GM12878 (cell line): Measurements from ENCODE around the gene ANO3. TPM values are rescaled to one million over a fixed set of nuclear protein-coding genes. Genes with fewer than 3 reads are reported as not detected.

ENCODE experiments used
- ATAC-seq: fragments of 200-7000 bp; cut with Tn5 transposase; 3 replicates; pipeline ENCODE4 v1.9.1; 2020; ENCODE audit warnings: mild to moderate bottlenecking, moderate library complexity
- BruUV-seq: library from RNA; stranded (reverse); fragments of 400-500 nt; replicated peaks from 2 replicates; lab custom pipeline; 2021; lab: Mats Ljungman, UMichigan
- CTCF ChIA-PET: fragments of 300-600 bp; sonication (Branson Sonifier 250); formaldehyde crosslinking; extraction: SDS; loops from one replicate; lab custom pipeline; 2021; ENCODE audit warnings: inconsistent platforms; lab: Yijun Ruan, JAX
- POLR2A ChIA-PET: fragments of 350-600 bp; formaldehyde crosslinking; extraction: SDS; loops from one replicate; lab custom pipeline; 2021; ENCODE audit warnings: inconsistent platforms; lab: Charles Lee
- RAD21 ChIA-PET: fragments of 300-600 bp; sonication (Branson Sonifier 250); formaldehyde crosslinking; loops from one replicate; lab custom pipeline; 2023; ENCODE audit warnings: antibody characterized with exemption; ENCODE audit not compliant: unreplicated experiment; lab: Charles Lee
- SMC1A ChIA-PET: fragments of 300-600 bp; sonication (Branson Sonifier 250); formaldehyde crosslinking; loops from one replicate; lab custom pipeline; 2023; ENCODE audit not compliant: unreplicated experiment, uncharacterized antibody; lab: Charles Lee
- DNase-seq: peaks from one replicate; pipeline ENCODE4 v3.0.0-alpha.2; 2011; ENCODE audit warnings: low read depth, low spot score
- FAIRE-seq: peaks from 3 replicates; lab custom pipeline; 2011; peaks lifted over from hg19 to GRCh38; lab: Jason Lieb, UNC
- H2AFZ ChIP-seq: 2 replicates; pipeline ENCODE4 v1.6.0; 2011; ENCODE audit warnings: low read depth, low read length, control low read depth; ENCODE audit not compliant: control insufficient read depth
- H3K27ac ChIP-seq: 2 replicates; pipeline ENCODE4 v1.5.1; 2011; ENCODE audit warnings: control low read depth; ENCODE audit not compliant: control insufficient read depth, insufficient read depth
- H3K27me3 ChIP-seq, 2 experiments: replicated peaks in 1 of 2; 2 replicates each; pipeline versions ENCODE4 v1.6.0 to v1.6.1; 2011; ENCODE audit warnings: low read length in 1 of 2; ENCODE audit not compliant: control insufficient read depth in 2 of 2, insufficient read depth in 2 of 2
- H3K36me3 ChIP-seq, 2 experiments: 2 replicates each; pipeline ENCODE4 v1.5.1; 2011; ENCODE audit warnings: low read length in 1 of 2; ENCODE audit not compliant: control insufficient read depth in 2 of 2, insufficient read depth in 2 of 2
- H3K4me1 ChIP-seq: 2 replicates; pipeline ENCODE4 v1.6.1; 2011; ENCODE audit warnings: mild to moderate bottlenecking, low read length, moderate library complexity, mixed read lengths; ENCODE audit not compliant: control insufficient read depth, insufficient read depth
- H3K4me2 ChIP-seq: 2 replicates; pipeline ENCODE4 v1.6.0; 2011; ENCODE audit warnings: control low read depth; ENCODE audit not compliant: control insufficient read depth, insufficient read depth
- H3K4me3 ChIP-seq: fragments of 200-600 bp; sonication (generic); 2 replicates; pipeline ENCODE4 v1.5.1; 2016
- H3K79me2 ChIP-seq: 2 replicates; pipeline ENCODE4 v1.6.0; 2011; ENCODE audit warnings: low read length; ENCODE audit not compliant: control insufficient read depth, insufficient read depth
- H3K9ac ChIP-seq: 2 replicates; pipeline ENCODE4 v1.8.0; 2011; ENCODE audit warnings: low read length, control low read depth, mixed read lengths; ENCODE audit not compliant: control insufficient read depth, insufficient read depth
- H3K9me3 ChIP-seq: replicated peaks from 3 replicates; pipeline ENCODE4 v1.5.1; 2011; ENCODE audit warnings: mild to moderate bottlenecking, low read length; ENCODE audit not compliant: control insufficient read depth, insufficient read depth
- H4K20me1 ChIP-seq: 2 replicates; pipeline ENCODE4 v1.6.0; 2011; ENCODE audit not compliant: control insufficient read depth, insufficient read depth
- BACH1 ChIP-seq: fragments of 450-650 bp; IDR thresholded peaks from 2 replicates; pipeline ENCODE4 v1.6.1; 2017; ENCODE audit warnings: mild to moderate bottlenecking, borderline replicate concordance
- BCL3 ChIP-seq: IDR thresholded peaks from 2 replicates; pipeline ENCODE4 v1.6.1; 2011; ENCODE audit warnings: borderline replicate concordance, low read depth, mild to moderate bottlenecking, moderate library complexity, low read length; ENCODE audit not compliant: insufficient read depth, poor library complexity, severe bottlenecking
- BHLHE40 ChIP-seq, 2 experiments: fragments of 450-650 bp in 1 of 2; IDR thresholded peaks; 2 replicates each; pipeline ENCODE4 v1.6.1; 2011 to 2017; ENCODE audit warnings: low read depth in 2 of 2, borderline replicate concordance in 1 of 2, improper control_type of control experiment in 1 of 2, low read length in 1 of 2, mild to moderate bottlenecking in 1 of 2
- CREM ChIP-seq: IDR thresholded peaks from 2 replicates; pipeline ENCODE4 v1.6.1; 2014; ENCODE audit warnings: antibody characterized with exemption, low read depth
- ETV6 ChIP-seq, 2 experiments: fragments of 450-650 bp in 1 of 2; IDR thresholded peaks in 1 of 2; conservative IDR thresholded peaks in 1 of 2; 2 replicates each; pipeline ENCODE4 v1.6.1; 2014; ENCODE audit warnings: antibody characterized with exemption in 1 of 2, borderline replicate concordance in 1 of 2, low read depth in 1 of 2, mild to moderate bottlenecking in 1 of 2, moderate library complexity in 1 of 2
- FOXK2 ChIP-seq: fragments of 450-650 bp; IDR thresholded peaks from 2 replicates; pipeline ENCODE4 v1.6.1; 2017; ENCODE audit warnings: mild to moderate bottlenecking, moderate library complexity
- FOXM1 ChIP-seq: IDR thresholded peaks from 2 replicates; pipeline ENCODE4 v1.6.1; 2012; ENCODE audit warnings: low read depth, mild to moderate bottlenecking, inconsistent platforms, low read length, moderate library complexity
- GABPA ChIP-seq: IDR thresholded peaks from 2 replicates; pipeline ENCODE4 v1.6.1; 2014; ENCODE audit warnings: antibody characterized with exemption, low read depth, mild to moderate bottlenecking, inconsistent platforms
- MEF2A ChIP-seq: IDR thresholded peaks from 2 replicates; pipeline ENCODE4 v1.6.1; 2011; ENCODE audit warnings: low read depth, mild to moderate bottlenecking, low read length, moderate library complexity; ENCODE audit not compliant: insufficient read depth
- MXI1 ChIP-seq: fragments of 150-350 bp; IDR thresholded peaks from 2 replicates; pipeline ENCODE4 v1.6.1; 2011; ENCODE audit warnings: low read depth, mild to moderate bottlenecking, inconsistent platforms, low read length, improper control_type of control experiment
- NR2C2 ChIP-seq: IDR thresholded peaks from 2 replicates; pipeline ENCODE4 v1.6.1; 2011; ENCODE audit warnings: borderline replicate concordance, low read depth; ENCODE audit not compliant: control insufficient read depth, insufficient read length
- NR2F1 ChIP-seq: fragments of 450-650 bp; conservative IDR thresholded peaks from 2 replicates; pipeline ENCODE4 v1.6.1; 2017; ENCODE audit warnings: mild to moderate bottlenecking
- PKNOX1 ChIP-seq: fragments of 450-650 bp; IDR thresholded peaks from 2 replicates; pipeline ENCODE4 v1.6.1; 2016; ENCODE audit warnings: mild to moderate bottlenecking
- SMC3 ChIP-seq: IDR thresholded peaks from 2 replicates; pipeline ENCODE4 v1.6.1; 2011; ENCODE audit warnings: low read length, improper control_type of control experiment, borderline replicate concordance
- SUZ12 ChIP-seq: fragments of 200-600 bp; sonication (generic); IDR thresholded peaks from one replicate; pipeline ENCODE4 v1.6.1; 2018; ENCODE audit warnings: antibody characterized with exemption, mild to moderate bottlenecking; ENCODE audit not compliant: unreplicated experiment
- ZBTB11 ChIP-seq: fragments of 450-650 bp; formaldehyde crosslinking; IDR thresholded peaks from 2 replicates; pipeline ENCODE4 v1.5.0; 2022; ENCODE audit warnings: mild to moderate bottlenecking, missing genetic modification characterization
- WGBS: methylation state at CpG from one replicate; pipeline ENCODE4 v1.1.6; 2016; ENCODE audit warnings: low lambda C conversion rate; ENCODE audit not compliant: insufficient replicate concordance, insufficient coverage; ENCODE audit errors: missing lambda C conversion rate; 5-methylcytosine and 5-hydroxymethylcytosine counted together
- in situ Hi-C: fragments of 300-500 bp; cut with MboI; formaldehyde crosslinking; loops from 9 replicates; pipeline ENCODE4 v1.14.3; 2018; ENCODE audit warnings: mixed read lengths
- intact Hi-C: fragments of 100-400 bp; cut with micrococcal nuclease; formaldehyde crosslinking; loops from one replicate; pipeline ENCODE4 v1.14.2; 2022; ENCODE audit not compliant: unreplicated experiment
- polyA plus RNA-seq, 11 experiments: library from polyadenylated mRNA; depleted of rRNA in 4 of 11; unstranded in 6 of 11; stranded (reverse) in 5 of 11; fragments of >200 nt; fragmentation: Nextera tagmentation in 4 of 11; fragmentation: Illumina TruSeq in 1 of 11; extraction: Ambion mirVana in 4 of 11; extraction: Trizol in 1 of 11; gene quantifications; 1 replicate in 1 of 11; 2 replicates in 10 of 11; pipeline versions ENCODE4 v1.2.1 to v1.2.3, GENCODE V29; 2011 to 2016; ENCODE audit warnings: inconsistent platforms in 2 of 11, missing spikeins in 2 of 11, low read depth in 1 of 11
- total RNA-seq, 4 experiments: library from RNA; depleted of rRNA in 3 of 4; stranded (reverse); fragments of >200 nt in 3 of 4; fragmentation: Illumina TruSeq in 1 of 4; extraction: Trizol in 1 of 4; gene quantifications; 2 replicates each; pipeline versions ENCODE4 v1.2.1 to v1.2.3, GENCODE V29; 2013 to 2021
- TF ChIP-seq, protein P1 (sequence below): IDR thresholded peaks from 2 replicates; pipeline ENCODE4 v1.6.1; 2012; ENCODE audit warnings: low read length, inconsistent platforms

The ANO3 gene
- total and polyA plus RNA-seq, 10 of the 15 experiments (the other 5 are each of a cell fraction or from before 2014, with no cell fraction given): 0.13 to 5.9 (median 0.44) TPM

- no TSS peak for BruUV-seq
- H2AFZ ChIP-seq: no peak overlapping the region
- TF ChIP-seq, protein P1, sequence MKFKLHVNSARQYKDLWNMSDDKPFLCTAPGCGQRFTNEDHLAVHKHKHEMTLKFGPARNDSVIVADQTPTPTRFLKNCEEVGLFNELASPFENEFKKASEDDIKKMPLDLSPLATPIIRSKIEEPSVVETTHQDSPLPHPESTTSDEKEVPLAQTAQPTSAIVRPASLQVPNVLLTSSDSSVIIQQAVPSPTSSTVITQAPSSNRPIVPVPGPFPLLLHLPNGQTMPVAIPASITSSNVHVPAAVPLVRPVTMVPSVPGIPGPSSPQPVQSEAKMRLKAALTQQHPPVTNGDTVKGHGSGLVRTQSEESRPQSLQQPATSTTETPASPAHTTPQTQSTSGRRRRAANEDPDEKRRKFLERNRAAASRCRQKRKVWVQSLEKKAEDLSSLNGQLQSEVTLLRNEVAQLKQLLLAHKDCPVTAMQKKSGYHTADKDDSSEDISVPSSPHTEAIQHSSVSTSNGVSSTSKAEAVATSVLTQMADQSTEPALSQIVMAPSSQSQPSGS: no peak
- TF ChIP-seq GABPA: no peak
- TF ChIP-seq ETV6 (conservative IDR thresholded peaks at IDR 0.05 in 1 of 2, IDR thresholded peaks at IDR 0.05 in 1 of 2; ENCODE audit: borderline replicate concordance in 1 of 2, low read depth in 1 of 2): no peak
- TF ChIP-seq BCL3: no peak
- no peak for TF ChIP-seq FOXK2
- TF ChIP-seq ZBTB11: no peak
- no peak for TF ChIP-seq MXI1
- no peak for TF ChIP-seq NR2C2
- no peak for TF ChIP-seq CREM
- no peak for TF ChIP-seq SUZ12
- TF ChIP-seq BHLHE40 (IDR thresholded peaks at IDR 0.05; ENCODE audit: borderline replicate concordance in 1 of 2, low read depth in 2 of 2, low read length in 1 of 2): no peak
- TF ChIP-seq NR2F1: no peak
- no peak for TF ChIP-seq FOXM1
- no peak for TF ChIP-seq PKNOX1
- TF ChIP-seq SMC3: no peak
- TF ChIP-seq BACH1: no peak
- TF ChIP-seq MEF2A: no peak
These were observed 366.3 kb downstream of the ANO3 start for GRCh38 chr11:26698224-26698623.

More at GRCh38 chr11:26698224-26698623, 366.3 kb downstream of the ANO3 start:
- in situ Hi-C loops: no loop called here
- ATAC-seq: no peak; the same call in 2 of the 3 replicates
- FAIRE-seq: no peak
- RAD21 ChIA-PET: no interaction called here
- 17% methylated on average over 2 of the region's 2 CpGs for WGBS
- Histone ChIP-seq H3K79me2 (no peaks in the 10 kb centered on the region), H3K4me1 (no peaks in the 10 kb centered on the region), H3K4me2 (no peak overlapping the region), H4K20me1 (no peaks in the 10 kb centered on the region), H3K9ac (no peak overlapping the region), H3K27me3 (no peaks in the 10 kb centered on the region), H3K4me3 (no peak overlapping the region), H3K9me3 (no peaks in the 10 kb centered on the region), H3K36me3 (no peaks in the 10 kb centered on the region), H3K27ac (no peak overlapping the region)
- SMC1A ChIA-PET: interaction anchor here (0.6 kb wide), 1 partner anchor 40 kb away, joined by 4 read pairs; no protein-coding TSS in a partner anchor
- POLR2A ChIA-PET: interaction anchor here (0.7 kb wide), 1 partner anchor 54 kb away, joined by 3 read pairs; no protein-coding TSS in a partner anchor
- CTCF ChIA-PET: interaction anchor here (0.9 kb wide), 1 partner anchor 60 kb away, joined by 3 read pairs; no protein-coding TSS in a partner anchor
- no peak for DNase-seq
- intact Hi-C loops: no loop called here
